ENCODE measurements around the gene NAV3. TPM values are rescaled to one million over a fixed set of nuclear protein-coding genes. Genes with fewer than 3 reads are reported as not detected.
A peak's percentile ranks its signal among the peaks of the same experiment; 100 is the strongest.

Gene NAV3, protein sequence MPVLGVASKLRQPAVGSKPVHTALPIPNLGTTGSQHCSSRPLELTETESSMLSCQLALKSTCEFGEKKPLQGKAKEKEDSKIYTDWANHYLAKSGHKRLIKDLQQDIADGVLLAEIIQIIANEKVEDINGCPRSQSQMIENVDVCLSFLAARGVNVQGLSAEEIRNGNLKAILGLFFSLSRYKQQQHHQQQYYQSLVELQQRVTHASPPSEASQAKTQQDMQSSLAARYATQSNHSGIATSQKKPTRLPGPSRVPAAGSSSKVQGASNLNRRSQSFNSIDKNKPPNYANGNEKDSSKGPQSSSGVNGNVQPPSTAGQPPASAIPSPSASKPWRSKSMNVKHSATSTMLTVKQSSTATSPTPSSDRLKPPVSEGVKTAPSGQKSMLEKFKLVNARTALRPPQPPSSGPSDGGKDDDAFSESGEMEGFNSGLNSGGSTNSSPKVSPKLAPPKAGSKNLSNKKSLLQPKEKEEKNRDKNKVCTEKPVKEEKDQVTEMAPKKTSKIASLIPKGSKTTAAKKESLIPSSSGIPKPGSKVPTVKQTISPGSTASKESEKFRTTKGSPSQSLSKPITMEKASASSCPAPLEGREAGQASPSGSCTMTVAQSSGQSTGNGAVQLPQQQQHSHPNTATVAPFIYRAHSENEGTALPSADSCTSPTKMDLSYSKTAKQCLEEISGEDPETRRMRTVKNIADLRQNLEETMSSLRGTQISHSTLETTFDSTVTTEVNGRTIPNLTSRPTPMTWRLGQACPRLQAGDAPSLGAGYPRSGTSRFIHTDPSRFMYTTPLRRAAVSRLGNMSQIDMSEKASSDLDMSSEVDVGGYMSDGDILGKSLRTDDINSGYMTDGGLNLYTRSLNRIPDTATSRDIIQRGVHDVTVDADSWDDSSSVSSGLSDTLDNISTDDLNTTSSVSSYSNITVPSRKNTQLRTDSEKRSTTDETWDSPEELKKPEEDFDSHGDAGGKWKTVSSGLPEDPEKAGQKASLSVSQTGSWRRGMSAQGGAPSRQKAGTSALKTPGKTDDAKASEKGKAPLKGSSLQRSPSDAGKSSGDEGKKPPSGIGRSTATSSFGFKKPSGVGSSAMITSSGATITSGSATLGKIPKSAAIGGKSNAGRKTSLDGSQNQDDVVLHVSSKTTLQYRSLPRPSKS (N-terminal part only)
- total RNA-seq, result 2.3 and 10.8 TPM in 2 replicates

- DNase-seq (ENCODE audit: low read depth in 2 of 2), result peak; percentile 97 to 99
Measured at GRCh38 chr12:77830583-77831351, at the start of gene NAV3. NAV3 (plus strand) TSS chr12:77830894; CDS start chr12:77831462, 568 bp downstream.

- no peak for DNase-seq (ENCODE audit: low read depth in 2 of 2)
Measured at GRCh38 chr12:77782034-77782433, 48.7 kb upstream of the NAV3 start.

DNA sequence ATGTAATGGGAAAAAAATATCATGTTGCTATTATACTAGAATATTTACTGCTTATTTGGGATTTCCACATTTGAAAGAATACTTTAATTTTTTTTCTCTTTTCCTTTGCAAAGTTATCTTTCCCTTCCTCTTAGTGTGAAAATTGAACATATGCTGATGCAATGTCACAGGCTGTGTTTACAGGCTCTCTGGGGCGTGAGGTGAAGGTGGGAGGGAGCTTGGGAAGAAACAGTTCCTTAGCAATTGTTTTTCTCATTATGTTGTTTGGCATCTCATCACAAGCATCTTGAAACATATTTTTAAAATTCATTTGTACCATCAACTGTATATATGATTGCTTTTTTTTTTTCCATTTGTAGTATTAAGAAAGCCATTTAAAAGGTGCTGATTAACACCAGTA lies 47.9 kb upstream of the NAV3 start:
- DNase-seq (ENCODE audit: low read depth in 2 of 2), result no peak

DNA sequence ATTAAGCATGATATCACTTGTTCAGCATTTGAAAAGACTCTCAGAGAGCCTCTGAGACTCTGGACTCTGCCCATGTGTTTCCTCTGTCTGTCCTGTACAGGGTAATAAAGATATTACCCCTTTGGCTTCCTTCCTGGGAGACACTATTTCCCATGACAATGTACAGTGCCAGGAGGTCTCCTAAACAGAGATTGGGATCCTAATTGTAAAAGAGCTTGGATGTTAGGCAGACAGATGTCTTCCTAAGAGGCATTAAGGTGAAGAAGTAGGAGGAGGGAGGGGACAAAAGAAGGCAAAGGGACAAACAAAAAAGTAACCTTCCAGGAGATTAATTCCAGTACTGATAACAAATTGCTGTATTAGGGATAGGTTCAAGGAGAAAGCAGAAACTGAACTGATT lies 45.5 kb upstream of the NAV3 start:
- no peak for DNase-seq (ENCODE audit: low read depth in 2 of 2)

- DNase-seq (ENCODE audit: low read depth in 2 of 2), result peak in 1 of 2 donors; percentile 20
Measured at GRCh38 chr12:77786675-77787074, 44.0 kb upstream of the NAV3 start.

DNA sequence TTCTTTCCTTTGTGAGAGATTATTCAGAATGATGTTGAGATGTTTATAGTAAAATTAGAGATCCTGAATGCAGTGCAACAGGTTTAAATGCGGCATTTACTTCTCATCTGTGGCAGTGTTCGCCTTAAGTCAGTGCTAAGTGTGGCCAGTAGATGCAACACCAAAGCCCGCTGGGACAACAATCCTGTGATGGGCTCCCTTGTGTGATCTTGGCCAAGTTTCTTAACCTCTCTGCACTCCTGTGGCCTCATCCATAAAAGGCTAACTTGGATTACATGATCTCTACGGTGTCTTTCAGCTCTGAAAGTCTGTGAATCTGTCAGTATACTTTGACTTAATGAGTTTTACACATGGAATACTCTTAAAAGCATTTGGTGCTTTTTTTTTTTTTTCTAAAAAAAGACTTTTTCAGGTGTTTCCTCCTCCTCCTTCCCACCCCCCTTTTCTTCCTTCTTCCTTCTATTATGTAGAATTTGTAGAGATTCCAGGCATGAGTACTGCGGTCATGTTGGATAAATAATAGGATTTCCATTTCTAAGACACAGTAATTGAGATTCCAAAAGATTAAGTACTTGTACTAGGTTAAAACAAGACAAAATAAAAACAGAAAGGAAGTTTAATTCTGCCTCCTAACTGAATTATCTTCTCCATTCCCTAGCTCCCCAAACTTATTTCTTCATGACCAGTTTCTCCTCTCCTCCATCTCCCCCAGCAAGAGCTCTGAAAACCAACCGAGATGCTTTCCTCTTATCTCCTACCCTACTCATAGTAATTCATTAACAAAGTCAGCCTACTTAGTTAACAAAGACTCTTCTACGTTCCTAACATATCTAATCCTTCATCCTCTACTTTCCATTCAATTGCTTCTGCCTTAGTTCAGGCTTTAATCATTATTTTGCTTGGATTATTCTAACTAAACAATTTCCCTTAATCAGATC lies 42.2 kb upstream of the NAV3 start:
- DNase-seq (ENCODE audit: low read depth in 2 of 2), result peak in 1 of 2 donors; percentile 35

DNA sequence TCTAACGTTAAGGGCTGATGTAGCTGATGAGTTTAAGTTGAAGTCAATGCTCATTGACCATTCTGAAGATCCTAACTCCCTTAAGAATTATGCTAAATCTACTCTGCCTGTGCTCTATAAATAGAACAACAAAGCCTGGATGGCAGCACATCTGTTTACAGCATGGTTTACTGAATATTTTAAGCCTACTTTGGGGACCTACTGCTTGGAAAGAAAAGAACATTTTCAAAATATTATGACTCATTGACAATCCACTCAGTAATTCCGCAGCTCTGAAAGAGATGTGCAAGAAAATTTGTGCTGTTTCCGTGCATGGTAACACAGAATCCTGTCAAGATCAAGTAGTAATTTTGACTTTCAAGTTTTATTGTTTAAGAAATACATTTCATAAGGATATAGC lies 35.0 kb upstream of the NAV3 start:
- DNase-seq (ENCODE audit: low read depth in 2 of 2), result no peak

- DNase-seq (ENCODE audit: low read depth in 2 of 2), result peak in 1 of 2 donors; percentile 20
Measured at GRCh38 chr12:77796775-77797174, 33.9 kb upstream of the NAV3 start.

- DNase-seq (ENCODE audit: low read depth in 2 of 2), result no peak
Measured at GRCh38 chr12:77800501-77800900, 30.2 kb upstream of the NAV3 start.

DNA sequence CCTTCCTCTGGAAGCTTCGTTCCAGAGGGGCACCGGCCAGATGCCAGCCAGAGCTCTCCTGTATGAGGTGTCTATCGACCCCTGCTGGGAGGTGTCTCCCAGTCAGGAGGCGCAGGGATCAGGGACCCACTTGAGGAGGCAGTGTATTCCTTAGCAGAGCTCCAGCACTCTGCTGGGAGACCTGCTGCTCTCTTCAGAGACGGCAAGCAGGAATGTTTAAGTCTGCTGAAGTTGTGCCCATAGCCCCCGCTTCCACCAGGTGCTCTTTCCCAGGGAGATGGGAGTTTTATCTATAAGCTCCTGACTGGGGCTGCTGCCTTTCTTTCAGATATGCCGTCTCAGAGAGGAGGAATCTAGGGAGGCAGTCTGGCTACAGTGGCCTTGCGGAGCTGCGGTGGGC lies 22.2 kb upstream of the NAV3 start:
- no peak for DNase-seq (ENCODE audit: low read depth in 2 of 2)

DNA sequence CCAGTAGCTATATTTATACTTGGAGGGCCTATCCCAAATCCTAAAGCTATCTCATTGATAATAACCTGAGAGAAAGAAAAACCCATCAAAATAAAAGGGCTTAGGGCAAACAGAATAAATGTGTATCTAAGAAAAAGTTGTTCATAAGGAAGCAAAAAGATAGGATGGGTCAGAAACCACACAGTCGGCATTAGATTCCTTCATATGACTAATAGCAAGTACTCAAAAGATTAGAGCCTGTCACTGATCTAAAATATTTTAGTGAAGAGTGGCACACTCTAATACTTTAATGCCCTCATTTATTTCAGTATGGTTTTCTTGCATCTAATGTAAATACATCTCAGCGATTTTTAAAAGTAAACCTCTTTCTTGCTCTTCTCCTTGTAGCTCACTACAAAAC lies 17.1 kb upstream of the NAV3 start:
- no peak for DNase-seq (ENCODE audit: low read depth in 2 of 2)

- DNase-seq (ENCODE audit: low read depth in 2 of 2), result no peak
Measured at GRCh38 chr12:77814386-77814785, 16.3 kb upstream of the NAV3 start.

- no peak for DNase-seq (ENCODE audit: low read depth in 2 of 2)
Measured at GRCh38 chr12:77816196-77816595, 14.5 kb upstream of the NAV3 start.

DNA sequence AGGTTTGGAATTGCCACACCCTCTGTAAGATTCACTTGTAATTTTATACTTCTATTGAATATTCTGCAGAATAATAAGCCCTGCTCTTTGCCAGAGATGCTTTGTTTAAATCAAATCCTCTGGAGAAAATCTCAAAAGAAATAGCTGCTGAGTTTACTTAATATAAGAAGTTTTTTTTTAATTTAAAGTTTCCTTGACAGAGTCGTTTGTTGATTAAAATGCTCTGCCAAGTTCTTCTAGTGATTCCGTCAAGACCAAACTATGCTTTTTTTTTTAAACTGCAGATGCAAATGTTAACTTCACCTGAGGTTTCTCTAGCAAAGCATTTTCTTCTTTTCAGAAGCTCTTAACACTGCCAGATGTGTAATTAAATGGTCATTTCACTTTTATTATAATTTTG lies 13.4 kb upstream of the NAV3 start:
- no peak for DNase-seq (ENCODE audit: low read depth in 2 of 2)

GRCh38 chr12:77818351-77818750 lies 12.3 kb upstream of the NAV3 start:
- peak in 1 of 2 donors; percentile 38 for DNase-seq (ENCODE audit: low read depth in 2 of 2)

DNA sequence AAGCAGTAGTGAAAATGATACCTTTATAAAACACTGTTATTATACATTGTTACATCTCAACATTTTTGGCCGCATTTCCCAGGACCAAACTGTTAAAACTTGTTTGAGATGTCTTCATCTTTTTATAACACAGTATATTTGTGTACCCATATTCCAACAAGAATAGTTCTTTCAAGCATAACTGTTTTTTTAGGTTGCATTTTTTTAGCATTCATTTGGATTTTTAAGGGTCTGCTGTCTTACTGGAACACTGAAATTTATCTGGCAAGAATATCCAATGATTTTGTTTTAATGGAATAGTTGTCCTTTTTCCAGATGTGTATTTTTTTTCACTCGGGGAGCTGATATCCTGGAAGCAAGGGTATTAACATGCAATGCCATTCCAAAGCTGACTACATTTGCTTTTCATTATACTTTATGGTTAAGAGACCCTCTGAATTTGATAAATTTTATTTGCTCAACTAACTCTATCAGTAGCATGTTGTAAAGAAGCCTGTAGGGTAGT lies 8.9 kb upstream of the NAV3 start:
- DNase-seq (ENCODE audit: low read depth in 2 of 2), result no peak

GRCh38 chr12:77833329-77833728 lies 2.6 kb downstream of the NAV3 start:
- no peak for DNase-seq (ENCODE audit: low read depth in 2 of 2)

DNA sequence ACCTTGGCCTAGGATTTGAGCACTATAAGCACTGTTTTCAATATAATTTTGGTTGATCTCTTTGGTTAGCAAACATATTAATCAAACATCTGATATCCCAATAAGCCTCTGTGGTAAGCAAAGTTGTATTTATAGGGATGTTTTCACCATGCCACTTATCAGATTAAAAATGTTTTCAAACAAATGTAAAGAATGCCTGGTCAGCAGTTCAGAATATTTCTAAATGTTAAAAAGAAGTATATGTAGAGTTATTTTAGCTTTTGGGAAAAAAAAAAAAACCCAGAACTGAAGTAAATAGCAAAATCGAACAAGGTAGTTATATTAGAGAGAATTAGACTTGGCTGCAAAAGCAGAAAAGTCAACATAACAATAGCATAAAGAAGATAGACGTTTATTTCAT lies 3.9 kb downstream of the NAV3 start:
- no peak for DNase-seq (ENCODE audit: low read depth in 2 of 2)

GRCh38 chr12:77835969-77836368 lies 5.3 kb downstream of the NAV3 start:
- DNase-seq (ENCODE audit: low read depth in 2 of 2), result no peak

GRCh38 chr12:77837876-77838291 lies 7.2 kb downstream of the NAV3 start:
- DNase-seq (ENCODE audit: low read depth in 2 of 2), result peak in 1 of 2 donors; percentile 84

Measured in dermis microvascular lymphatic vessel endothelial cell (primary cell).